Measurements from ENCODE around the gene AGAP1. TPM values are rescaled to one million over a fixed set of nuclear protein-coding genes. Genes with fewer than 3 reads are reported as not detected.

The AGAP1 gene
- total RNA-seq, 2 experiments from 2014 or later = not detected

DNA sequence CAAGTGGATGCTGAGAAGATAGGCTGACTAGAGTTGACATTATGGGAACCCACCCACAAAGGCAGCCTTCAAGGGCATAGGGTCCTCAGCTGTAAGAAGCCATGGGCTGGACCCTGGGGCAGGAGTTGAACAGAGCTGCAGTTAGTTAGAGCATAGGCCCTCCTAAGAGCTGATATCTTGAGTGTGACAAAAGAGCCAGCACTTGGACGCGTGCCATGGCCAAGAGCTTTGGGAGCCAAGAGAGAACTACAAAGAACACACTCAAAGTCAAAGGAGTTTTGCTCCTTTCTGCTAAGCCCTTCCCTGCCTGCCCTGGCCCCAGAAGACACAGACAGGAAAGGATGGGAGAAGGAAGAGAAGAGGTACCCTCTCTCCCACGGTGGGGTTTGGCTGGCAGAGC, 29.9 kb upstream of the AGAP1 start:
- Histone ChIP-seq H3K79me2 (ENCODE audit: insufficient read depth, low read depth, low read length) (no peaks in the 10 kb centered on the region), H3K4me2 (ENCODE audit: low read length) (no peak overlapping the region), H3K4me3 (ENCODE audit: low read depth, low read length, poor library complexity, severe bottlenecking) (no peak overlapping the region), H3K36me3 (ENCODE audit: insufficient read depth, low read length) (no peaks in the 10 kb centered on the region), H3K4me1 (ENCODE audit: insufficient read depth, low read length, poor library complexity, severe bottlenecking) (no peaks in the 10 kb centered on the region), H3K9me3 (ENCODE audit: low read length) (no peaks in the 10 kb centered on the region), H4K20me1 (ENCODE audit: insufficient read depth, low read length) (no peaks in the 10 kb centered on the region), H3K27ac (ENCODE audit: low read depth, low read length, poor library complexity, severe bottlenecking) (no peak overlapping the region), H2AFZ (ENCODE audit: low read length) (no peak overlapping the region), H3K9me2 (ENCODE audit: insufficient read depth, low read length) (no peaks in the 10 kb centered on the region)
- intact Hi-C loops (cut with micrococcal nuclease; ENCODE audit: unreplicated experiment) = no loop called here
- ChIA-PET POLR2A (interaction anchor here (0.6 kb wide), 1 partner anchor 78 kb away, joined by 4 read pairs; no protein-coding TSS in a partner anchor), CTCF (ENCODE audit: unreplicated experiment) (no interaction called here)
- no peak for TF ChIP-seq CTCF (conservative IDR thresholded peaks at IDR 0.05; ENCODE audit: low read length)
- TF ChIP-seq EZH2phosphoT487 (IDR thresholded peaks at IDR 0.05; ENCODE audit: borderline replicate concordance, low read depth, low read length) = no peak
- no TSS peak for BruUV-seq (replicated peaks)
- DNase-seq (ENCODE audit: low spot score) = no peak

GRCh38 chr2:235467588-235467987, 26.3 kb upstream of the AGAP1 start:
- intact Hi-C loops (cut with micrococcal nuclease; ENCODE audit: unreplicated experiment) = no loop called here
- Histone ChIP-seq H3K4me2 (ENCODE audit: low read length) (no peak overlapping the region), H3K4me3 (ENCODE audit: low read depth, low read length, poor library complexity, severe bottlenecking) (no peak overlapping the region), H3K36me3 (ENCODE audit: insufficient read depth, low read length) (no peaks in the 10 kb centered on the region), H3K79me2 (ENCODE audit: insufficient read depth, low read depth, low read length) (no peaks in the 10 kb centered on the region), H4K20me1 (ENCODE audit: insufficient read depth, low read length) (no peaks in the 10 kb centered on the region), H3K27ac (ENCODE audit: low read depth, low read length, poor library complexity, severe bottlenecking) (no peak overlapping the region), H3K4me1 (ENCODE audit: insufficient read depth, low read length, poor library complexity, severe bottlenecking) (no peaks in the 10 kb centered on the region), H3K9me3 (ENCODE audit: low read length) (no peaks in the 10 kb centered on the region), H3K9me2 (ENCODE audit: insufficient read depth, low read length) (no peaks in the 10 kb centered on the region), H2AFZ (ENCODE audit: low read length) (no peak overlapping the region)
- DNase-seq (ENCODE audit: low spot score) = no peak
- ChIA-PET CTCF (ENCODE audit: unreplicated experiment) (no interaction called here), POLR2A (no interaction called here)
- no TSS peak for BruUV-seq (replicated peaks)
- TF ChIP-seq EZH2phosphoT487 (IDR thresholded peaks at IDR 0.05; ENCODE audit: borderline replicate concordance, low read depth, low read length) = no peak

GRCh38 chr2:235468978-235469655, 24.7 kb upstream of the AGAP1 start:
- no peak for DNase-seq (ENCODE audit: low spot score)
- Histone ChIP-seq H3K9me3 (ENCODE audit: low read length) (no peaks in the 10 kb centered on the region), H3K36me3 (ENCODE audit: insufficient read depth, low read length) (no peaks in the 10 kb centered on the region), H3K4me1 (ENCODE audit: insufficient read depth, low read length, poor library complexity, severe bottlenecking) (no peaks in the 10 kb centered on the region), H4K20me1 (ENCODE audit: insufficient read depth, low read length) (no peaks in the 10 kb centered on the region), H3K27ac (ENCODE audit: low read depth, low read length, poor library complexity, severe bottlenecking) (no peak overlapping the region), H2AFZ (ENCODE audit: low read length) (no peak overlapping the region), H3K4me3 (ENCODE audit: low read depth, low read length, poor library complexity, severe bottlenecking) (no peak overlapping the region), H3K79me2 (ENCODE audit: insufficient read depth, low read depth, low read length) (no peaks in the 10 kb centered on the region), H3K4me2 (ENCODE audit: low read length) (no peak overlapping the region), H3K9me2 (ENCODE audit: insufficient read depth, low read length) (no peaks in the 10 kb centered on the region)
- no TSS peak for BruUV-seq (replicated peaks)
- CTCF ChIA-PET (ENCODE audit: unreplicated experiment) = no interaction called here
- no peak for TF ChIP-seq CTCF (conservative IDR thresholded peaks at IDR 0.05; ENCODE audit: low read length)
- TF ChIP-seq EZH2phosphoT487 (IDR thresholded peaks at IDR 0.05; ENCODE audit: borderline replicate concordance, low read depth, low read length) = no peak
- intact Hi-C loops (cut with micrococcal nuclease; ENCODE audit: unreplicated experiment) = no loop called here
- POLR2A ChIA-PET = interaction anchor here (0.6 kb wide), 1 partner anchor 580 kb away, joined by 3 read pairs; no protein-coding TSS in a partner anchor

All from OCI-LY7 (cell line).